IPS-11a (cell line): Measurements from ENCODE around the gene SMYD3.
"Not testable (repeated sequence)": the region's sequence is repeated elsewhere in the genome, so short reads cannot be mapped to it uniquely, and the experiment has no call there.

Experiments
- H3K4me3 ChIP-seq: one replicate; pipeline ENCODE4 v1.5.1; 2013; ENCODE audit warnings: low read depth, low read length, control low read depth

The SMYD3 gene

DNA sequence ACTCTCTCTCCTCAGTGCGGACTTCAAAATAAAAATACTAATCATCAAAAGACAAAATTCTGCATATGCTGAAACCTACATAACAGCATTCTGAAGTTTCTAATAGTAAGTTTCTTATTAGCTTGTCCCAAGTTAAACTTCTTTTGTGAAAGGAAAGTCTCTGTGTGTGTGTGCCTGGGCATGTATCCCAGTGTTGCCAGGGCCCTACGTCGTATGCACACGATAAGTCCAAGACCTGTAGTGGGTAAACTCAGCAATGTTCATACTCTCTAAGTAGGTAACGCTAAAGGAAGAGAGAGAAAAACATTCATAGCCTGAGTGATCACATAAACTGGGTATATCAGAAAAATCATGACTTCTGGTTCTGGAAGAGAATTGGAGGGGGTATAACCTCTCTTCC is 465.7 kb downstream of the SMYD3 start:
- no peak overlapping the region for H3K4me3 ChIP-seq

DNA sequence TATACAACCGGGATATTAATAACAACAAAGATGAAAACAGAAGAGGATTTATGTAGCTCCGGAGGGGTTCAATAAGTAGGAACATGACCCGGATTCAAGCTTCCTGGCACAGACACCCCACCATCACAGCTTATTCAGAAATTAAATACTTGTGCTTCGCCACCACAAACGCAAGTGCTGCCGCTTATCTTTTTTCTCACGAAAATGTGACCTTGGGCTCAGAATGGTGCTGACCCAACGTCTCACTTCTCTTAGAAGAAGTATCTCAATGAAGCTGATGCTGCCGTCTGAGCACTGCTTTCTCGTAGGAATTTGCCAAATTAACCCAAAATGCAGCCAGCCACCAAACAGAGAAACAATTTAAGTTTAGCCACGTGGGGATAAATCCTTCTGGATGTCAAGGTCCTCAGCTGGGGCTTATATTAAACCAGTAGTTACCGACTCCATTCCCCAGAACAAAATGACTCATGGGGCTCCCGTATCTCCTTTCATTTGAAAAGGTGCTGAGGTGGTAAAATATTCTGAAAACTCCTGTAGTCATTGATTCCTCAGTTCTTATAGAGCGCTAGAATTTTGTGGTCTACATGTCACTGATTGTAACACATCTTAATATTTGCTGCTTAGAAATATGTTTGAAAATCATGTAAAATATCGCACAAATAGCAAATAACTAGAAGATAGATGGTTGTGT is 466.7 kb downstream of the SMYD3 start:
- no peak overlapping the region for H3K4me3 ChIP-seq

DNA sequence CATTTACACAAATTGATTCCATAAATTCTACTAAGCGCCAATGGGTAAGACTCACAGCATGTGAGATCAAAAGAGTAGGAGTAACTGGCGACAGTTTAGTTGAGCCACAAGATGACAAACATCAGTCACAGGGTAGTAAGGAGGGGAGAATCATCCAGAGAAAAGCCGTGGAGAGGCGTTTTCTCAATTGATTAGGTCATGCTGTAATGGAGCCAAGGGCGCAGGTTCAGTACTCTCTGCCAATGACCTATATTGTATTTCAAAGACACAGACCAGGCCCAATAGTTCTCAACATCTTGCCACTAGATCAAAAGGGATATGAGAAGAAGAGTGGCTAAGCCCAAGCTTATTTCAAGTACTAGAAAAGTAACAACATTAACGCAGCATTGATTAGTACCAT is 467.5 kb downstream of the SMYD3 start:
- H3K4me3 ChIP-seq: no peak overlapping the region

DNA sequence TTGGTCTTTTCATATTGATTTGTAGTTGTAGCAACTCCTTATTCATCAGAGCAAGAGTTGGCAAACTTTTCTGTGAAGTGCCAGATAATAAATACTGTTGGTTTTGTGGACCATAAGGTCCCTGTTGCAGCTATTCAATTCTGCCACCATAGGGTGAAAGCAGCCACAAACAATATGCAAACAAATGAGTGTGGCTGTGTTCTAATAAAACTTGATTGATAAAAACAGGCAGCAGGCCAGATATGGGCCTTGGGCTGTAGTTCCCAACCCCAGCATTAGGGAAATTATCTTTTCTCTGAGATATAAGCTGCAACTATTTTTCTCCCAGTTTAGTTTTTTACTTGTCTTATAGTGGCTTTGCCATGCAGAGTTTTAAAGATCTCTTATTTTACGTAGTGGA is 469.2 kb downstream of the SMYD3 start:
- H3K4me3 ChIP-seq: no peak overlapping the region

DNA sequence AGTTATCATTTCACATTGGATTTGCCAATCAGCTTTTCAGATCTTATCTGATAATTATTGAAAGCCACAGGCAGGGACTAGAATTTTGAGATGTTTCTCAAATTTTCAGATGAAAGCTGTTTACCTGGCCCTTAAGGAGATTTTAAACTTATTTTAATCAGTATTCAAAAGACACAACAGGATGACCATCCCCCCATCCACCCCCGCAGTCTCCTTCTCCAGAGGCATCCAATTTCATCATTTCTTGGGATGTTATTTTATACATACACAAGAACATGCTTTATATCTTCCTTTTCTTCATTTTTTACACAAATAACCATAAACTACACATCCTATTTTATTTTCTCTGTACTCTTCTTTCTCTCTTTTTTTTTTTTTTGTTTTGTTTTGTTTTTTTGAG is 470.9 kb downstream of the SMYD3 start:
- H3K4me3 ChIP-seq: no peak overlapping the region

DNA sequence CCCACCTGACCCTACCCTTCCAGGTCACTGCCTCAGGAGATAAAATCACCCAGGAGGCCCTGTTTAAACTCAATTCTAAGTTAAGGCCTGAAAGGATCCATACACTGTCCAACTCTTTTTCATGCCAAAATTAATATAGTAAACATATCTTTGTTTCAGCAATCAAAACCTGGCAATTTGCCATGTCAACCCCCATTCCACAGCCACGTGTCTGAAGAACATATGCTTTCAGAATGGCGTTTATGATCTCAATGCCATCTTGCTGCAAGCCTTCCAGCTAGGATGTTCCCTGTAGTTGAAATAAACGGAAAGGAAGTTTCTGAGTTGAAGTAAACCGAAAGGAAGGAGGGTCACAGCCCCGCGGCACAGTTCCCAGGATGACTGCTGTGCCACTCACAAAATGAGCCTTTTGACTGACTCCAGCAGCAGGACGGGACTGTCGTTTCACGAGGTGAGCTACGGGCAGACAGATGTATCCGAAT is 472.0 kb downstream of the SMYD3 start:
- H3K4me3 ChIP-seq: no peak overlapping the region

DNA sequence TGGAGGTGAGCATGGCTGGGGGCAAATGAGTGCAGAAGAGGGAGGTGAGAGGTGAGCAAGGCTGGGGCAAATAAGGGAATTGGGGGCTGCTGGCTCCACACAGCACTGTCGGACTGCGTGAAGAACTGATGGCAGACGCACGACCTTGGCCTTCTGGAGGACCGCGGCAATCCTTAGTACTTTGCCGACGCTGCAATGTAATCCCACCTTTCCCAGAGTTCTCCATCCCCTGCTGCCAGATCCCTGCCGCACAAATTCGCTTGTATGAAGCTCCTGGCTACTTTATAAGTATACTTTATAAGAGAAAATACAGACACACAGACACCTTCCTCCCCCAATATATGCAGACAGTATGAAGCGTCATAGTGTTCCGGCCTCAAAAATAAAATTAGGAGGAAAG is 472.4 kb downstream of the SMYD3 start:
- no peak overlapping the region for H3K4me3 ChIP-seq

DNA sequence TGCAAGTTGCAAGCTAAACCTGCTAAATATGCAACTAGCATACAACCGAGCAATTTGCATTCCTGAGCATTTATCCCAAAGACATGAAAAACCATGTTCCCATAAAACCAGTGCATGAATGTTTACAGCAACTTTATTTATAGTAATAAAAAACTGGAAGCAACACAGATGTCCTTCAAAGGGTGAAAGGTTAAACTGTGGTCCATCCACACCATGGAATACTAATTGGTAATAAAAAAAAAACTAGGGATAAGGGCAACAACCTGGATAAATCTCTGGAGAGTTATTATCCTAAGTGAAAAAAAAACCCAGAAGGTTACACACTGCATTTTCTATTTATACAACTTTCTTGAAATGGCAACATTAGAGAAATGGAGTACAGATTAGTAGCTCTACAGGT is 474.1 kb downstream of the SMYD3 start:
- no peak overlapping the region for H3K4me3 ChIP-seq

DNA sequence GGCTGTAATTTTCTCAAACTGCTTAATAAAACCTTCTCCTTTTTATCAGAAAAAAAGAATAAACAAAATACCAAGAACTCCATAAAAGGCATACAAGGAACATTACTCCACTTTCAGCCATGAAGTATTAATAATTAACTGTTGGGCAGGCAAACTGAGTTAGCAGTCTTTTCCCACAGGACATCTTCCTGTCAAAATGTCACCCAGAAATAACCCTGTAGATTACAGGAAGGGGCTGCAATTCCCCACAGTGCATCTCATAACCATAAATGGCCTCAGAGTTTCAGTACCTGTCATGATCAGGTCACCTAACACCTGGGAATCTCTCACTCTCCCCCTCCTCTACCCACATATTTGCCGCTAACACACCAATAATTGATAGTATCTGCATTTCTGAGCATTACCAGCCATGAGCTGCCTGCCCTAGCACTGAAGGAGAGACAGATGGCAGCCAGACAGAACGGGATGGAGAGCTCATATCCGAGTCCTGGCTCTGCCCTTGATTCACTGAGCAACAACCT is 475.0 kb downstream of the SMYD3 start:
- H3K4me3 ChIP-seq: no peak overlapping the region

DNA sequence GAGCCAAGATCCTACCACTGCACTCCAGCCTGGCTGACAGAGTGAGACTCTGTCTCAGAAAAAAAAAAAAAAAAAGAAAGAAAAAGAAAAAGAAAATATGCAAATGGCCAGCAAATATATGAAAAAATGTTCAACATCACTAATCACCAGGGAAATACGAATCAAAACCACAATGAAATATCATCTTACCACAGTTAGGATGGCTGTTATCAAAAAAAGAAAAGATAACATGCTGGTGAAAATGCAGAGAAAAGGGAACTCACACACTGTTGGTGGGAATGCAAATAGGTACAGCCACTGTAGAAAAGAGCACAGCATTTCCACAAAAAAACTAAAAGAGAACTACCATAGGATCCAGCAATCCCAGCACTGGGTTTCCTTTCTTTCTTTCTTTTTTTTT is 477.5 kb downstream of the SMYD3 start:
- no peak overlapping the region for H3K4me3 ChIP-seq

DNA sequence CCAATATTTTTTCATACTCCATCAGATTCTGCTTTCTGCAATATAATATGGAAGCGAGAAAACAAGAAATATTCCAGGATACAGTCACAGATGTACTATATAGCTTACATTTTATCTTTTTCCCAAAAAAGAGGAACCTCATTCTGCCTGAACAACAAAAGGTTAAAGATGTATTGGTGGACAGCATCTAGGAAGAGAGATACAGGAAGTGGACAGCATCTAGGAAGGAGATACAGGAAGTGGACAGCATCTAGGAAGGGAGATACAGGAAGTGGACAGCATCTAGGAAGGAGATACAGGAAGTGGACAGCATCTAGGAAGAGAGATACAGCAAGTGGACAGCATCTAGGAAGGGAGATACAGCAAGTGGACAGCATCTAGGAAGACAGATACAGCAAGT is 483.0 kb downstream of the SMYD3 start:
- not testable (repeated sequence) for H3K4me3 ChIP-seq

DNA sequence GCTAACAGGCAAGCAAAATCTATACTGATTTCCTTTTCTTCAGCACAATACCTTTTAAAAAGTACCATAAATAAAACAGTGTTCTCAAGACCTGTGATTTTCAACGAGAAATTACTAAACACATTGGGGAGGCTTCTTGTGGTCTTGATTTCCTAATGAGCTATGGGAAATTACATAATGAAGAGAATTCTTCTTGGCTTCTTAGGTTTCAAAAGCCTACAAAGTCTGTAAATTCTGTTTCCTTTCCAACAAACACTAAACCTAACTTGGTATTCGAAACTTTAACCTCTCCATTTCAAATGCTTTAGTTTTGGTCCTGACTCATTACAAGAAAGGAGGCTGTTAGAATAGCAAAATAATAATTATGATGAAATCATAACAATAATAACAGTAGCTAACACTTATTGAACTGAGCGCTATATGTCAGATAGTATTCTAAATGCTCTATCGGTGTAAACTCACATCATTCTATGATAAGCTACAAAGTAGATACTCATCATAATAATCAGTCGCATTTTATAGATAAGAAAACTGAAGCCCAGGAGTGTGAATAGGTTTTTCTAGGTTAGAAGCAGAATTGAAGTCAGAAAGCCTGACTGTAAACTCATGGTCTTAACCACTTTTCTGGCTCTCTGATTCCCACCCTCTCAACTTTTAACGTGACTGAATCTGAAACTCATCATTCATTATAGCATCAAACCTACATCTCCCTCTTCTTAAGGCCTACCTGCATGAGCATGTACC is 486.7 kb downstream of the SMYD3 start:
- H3K4me3 ChIP-seq: no peak overlapping the region

DNA sequence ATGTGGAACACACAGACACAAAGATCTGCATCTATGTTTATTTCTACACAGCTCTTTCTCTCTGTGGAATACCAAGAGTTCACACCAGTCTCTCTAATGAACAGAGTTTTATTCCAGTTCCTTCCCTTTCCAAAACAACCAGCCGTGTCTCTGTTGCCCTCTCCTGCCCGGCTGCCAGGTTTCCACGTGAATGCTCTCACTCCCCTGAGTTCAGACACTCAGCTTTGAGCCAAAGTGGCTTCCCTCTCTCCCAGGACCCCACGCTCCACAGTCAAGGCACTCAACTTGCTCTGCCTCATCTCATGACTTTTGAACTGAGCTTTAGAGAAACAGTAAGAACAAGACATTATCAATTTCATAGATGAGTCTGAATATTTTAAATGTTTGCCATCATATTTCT is 488.9 kb downstream of the SMYD3 start:
- H3K4me3 ChIP-seq: no peak overlapping the region

DNA sequence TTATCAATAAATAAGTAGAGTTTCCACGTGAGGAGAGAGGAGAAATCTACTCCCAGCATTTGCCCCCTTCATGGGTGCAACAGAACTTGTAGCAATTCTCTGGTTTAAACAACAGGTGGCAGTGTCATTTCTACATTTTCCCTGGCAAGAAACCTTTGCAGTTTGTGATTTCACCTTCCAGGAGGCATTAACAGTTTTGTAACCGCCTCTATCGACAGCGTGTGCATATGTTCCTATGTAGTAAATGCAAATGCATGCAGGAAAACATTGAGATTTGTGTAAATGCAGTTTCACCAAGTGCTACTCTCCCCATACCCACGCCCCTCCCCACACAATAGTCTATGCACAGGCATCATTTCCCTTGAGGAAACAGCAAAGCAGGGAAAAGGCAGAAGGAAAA is 494.7 kb downstream of the SMYD3 start:
- H3K4me3 ChIP-seq: no peak overlapping the region

DNA sequence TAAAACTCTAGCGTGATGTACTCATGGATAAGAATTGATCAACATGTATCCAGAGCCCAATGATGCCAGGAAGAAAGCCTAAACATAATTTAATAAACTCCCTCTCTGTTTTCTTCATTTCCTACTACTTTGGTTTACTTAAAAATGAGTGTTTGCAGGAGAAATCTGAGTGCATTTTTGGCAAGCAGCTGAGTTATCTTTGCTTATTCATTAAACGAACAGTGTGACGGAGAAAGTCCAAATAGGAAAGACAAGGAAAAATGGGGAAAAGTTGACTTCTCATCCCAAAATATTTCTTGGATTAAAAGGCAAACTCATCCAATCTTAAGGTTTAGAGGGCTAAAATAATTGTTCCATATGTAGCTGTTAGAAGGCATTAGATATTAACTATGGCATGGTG is 496.7 kb downstream of the SMYD3 start:
- no peak overlapping the region for H3K4me3 ChIP-seq

DNA sequence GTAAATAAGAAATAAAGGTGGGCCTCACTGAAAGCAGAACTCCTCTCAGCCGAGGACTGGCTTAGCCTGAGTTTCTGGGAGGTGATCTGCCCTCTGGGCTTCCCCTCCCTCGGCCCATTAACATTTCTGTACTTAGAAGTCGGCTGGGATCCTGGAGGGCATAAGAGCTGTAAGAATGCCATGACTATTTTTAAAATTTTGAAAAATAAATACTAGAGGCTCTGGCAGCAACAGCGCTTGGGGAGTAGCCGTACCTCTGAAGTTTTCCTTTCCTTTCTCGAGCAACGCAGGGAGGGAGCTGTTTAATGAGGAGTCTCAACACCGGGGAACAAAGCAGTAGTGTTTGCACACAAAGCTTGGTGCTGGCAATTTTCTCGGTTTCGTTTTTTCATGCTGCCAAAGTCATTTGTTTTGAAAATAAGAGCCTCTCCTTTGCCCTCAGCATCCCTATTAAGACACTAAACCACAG is 498.7 kb downstream of the SMYD3 start:
- H3K4me3 ChIP-seq: no peak overlapping the region

DNA sequence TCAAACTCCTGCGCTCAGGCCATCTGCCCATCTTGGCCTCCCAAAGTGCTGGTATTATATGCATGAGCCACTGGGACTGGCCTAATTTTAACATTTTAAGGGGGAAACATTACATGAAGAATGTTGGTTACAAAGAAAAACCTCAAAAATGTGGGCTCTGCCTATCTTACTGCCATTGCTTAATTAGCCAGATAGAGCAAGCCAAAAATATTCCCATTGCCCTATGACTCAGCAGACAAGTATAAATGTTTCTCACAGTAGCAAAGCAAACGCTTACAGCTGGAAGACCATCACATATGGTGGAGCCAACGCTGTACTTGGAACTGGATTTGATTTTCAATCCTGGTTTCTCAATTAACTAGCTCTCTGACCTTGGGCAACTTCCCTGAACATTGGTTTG is 502.0 kb downstream of the SMYD3 start:
- no peak overlapping the region for H3K4me3 ChIP-seq

DNA sequence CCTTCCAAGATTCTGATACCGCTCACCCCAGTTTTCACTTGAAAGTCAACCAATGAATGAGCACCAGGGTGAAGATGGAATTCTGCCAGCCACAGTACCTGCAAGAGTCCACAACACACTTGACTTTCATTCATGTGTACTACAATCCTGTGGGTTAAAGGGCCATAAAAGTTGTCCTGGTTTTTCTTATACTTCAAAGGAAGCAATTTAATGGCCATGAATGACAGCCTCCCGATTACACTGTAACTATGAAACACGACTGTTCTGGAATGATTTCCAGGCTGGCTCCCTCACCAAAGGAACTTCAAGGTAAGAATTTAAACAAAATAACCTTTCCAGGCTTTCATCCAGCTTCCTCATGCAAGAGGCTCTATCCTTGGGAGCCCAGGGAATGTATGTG is 502.8 kb downstream of the SMYD3 start:
- no peak overlapping the region for H3K4me3 ChIP-seq

DNA sequence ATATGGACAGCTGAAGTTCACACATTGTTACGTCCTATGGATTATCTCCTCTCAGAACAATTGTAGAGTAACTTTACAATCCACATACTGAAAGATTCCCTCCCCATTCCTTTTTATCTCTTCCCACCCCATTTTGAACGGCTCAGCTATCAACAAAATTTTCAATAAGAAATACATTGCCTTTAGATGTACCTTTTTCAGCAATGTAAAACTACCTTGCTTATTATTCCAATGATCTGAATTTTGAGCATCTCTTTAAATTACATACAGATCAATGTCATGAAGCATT is 503.7 kb downstream of the SMYD3 start:
- no peak overlapping the region for H3K4me3 ChIP-seq

DNA sequence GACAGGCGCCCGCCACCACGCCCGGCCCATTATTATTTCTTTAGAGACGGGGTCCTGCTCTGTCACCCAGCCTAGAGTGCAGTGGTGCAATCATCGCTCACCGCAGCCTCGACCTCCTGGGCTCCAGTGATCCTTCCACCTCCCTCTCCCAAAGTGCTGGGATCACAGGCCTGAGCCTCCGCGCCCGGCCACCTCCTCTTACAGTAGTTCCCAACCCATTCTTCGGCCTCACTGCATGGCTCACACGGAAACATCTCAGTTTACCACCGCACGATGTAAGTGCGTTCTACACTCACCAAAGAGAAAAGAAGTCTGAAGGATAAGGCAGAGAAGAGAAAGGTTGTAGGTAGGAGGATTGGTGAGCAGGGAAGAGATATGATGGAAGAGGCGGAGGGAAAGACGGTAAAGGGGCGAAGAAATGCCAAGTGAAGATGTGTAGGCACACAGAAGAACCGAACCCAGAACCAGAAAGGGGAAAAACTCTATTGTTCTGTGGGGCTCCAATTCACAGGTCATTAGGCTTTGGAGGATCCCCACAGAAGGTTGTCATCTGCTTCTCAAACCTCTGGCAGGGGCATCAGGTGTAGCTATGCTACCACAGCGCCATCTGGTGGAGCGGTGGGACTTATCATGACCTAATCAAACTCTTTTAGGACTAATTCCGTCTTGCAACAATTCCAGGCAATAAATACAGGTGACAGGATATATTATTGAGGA is 504.2 kb downstream of the SMYD3 start:
- no peak overlapping the region for H3K4me3 ChIP-seq

DNA sequence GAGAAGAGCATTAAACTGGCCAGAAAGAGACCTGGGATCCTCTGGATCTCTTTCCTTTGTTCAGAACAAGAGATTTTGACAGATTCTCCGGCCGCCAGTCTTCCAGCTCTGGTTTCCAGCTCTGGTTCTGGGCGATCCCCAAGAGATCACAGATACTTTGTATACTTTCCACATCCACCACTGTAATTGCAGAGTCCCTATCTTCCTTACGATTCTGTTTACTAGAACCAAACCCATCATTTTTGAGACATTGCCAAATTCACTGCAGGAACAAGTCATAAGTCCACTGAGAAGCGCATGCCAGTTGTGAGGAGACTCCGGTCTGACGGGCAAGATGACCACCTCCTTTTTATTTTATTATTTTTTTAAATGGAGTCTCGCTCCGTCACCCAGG is 505.2 kb downstream of the SMYD3 start:
- no peak overlapping the region for H3K4me3 ChIP-seq
